Activated CD8-positive, alpha-beta memory T cell treated with anti-CD3 and anti-CD28 coated beads for 1 hour (primary cell): Measurements from ENCODE around the gene CRMP1.

Experiments
- DNase-seq, 2 donors: peaks; one replicate each; pipeline ENCODE4 v3.0.0-alpha.2; 2020; ENCODE audit warnings: low read depth in 1 of 2; ENCODE audit errors: extremely low read depth in 1 of 2

The CRMP1 gene

DNA sequence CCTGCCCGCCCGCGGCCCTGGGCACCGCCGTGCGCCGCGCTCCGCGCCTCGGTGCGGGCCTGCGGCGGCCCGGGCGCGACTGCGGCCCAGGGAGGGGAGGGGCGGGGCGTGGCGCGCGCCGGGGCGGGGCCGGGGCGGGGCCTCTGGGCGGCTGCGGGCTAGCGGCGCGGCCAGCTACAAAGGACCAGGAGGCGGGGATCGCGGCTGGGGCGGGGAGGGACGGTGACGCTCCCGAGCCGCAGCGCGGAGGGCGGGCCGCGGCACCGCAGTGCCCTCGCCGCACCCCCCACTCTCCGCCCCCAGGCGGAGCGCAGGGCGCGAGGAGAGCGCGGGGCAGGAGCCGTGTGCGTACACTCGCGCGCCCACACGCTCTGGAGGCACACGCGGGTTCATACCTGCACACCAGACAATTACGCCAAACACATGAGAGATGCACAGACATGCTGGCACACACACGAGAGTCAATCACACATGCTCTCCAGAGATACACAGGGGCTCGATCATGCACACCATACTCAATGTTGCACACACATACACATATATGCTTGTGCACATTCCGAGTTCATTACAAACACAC lies at the start of gene CRMP1:
CRMP1 (minus strand) TSS at position 83 of the 577 bp plus-strand sequence. CDS start 117 bp downstream, outside the sequence.
- no peak for DNase-seq

GRCh38 chr4:5941601-5942000 lies 48.7 kb upstream of the CRMP1 start:
- DNase-seq = no peak

- no peak for DNase-seq
These were observed 47.8 kb upstream of the CRMP1 start for GRCh38 chr4:5940470-5941203.

DNA sequence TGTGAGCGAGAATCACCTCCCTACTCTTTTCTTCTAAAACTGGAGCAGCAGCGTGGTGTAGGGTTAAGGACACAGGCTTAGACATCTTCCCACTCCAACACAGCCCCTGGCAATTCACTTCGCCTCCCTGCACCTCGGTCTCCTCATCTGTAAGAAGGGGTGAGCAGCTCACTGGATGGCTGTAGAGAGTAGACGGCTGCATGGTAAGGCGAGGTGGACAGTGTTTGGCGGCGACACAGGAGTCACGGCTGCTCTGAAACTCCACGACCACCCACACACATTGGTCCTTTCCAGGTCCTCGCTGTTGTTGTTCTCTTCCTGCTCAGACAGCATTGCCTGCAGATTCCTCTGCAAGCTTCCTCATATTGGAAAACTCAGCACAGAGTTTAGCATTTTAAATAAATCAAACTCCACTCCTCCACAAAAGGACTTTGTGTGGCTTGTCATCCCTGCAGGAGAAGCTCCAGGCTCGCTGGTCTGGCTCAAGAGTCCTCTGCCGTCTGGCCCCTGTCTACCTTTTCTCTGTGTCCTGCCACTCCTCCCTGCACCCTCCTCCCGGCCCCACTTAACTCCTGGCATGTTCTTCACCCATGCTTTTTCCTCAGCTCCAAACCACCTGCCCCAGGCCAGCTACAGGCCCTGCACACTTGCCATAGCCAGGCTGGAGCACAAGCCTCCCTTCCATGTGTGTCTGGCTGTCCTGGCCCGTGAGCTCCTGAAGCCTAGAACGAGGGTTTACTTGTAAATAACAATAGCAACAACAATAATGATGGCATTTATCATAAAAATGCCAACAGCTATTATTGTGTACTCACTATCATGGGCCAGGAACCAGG lies 41.3 kb upstream of the CRMP1 start:
- no peak for DNase-seq

GRCh38 chr4:5933116-5933515 lies 40.2 kb upstream of the CRMP1 start:
- no peak for DNase-seq

DNA sequence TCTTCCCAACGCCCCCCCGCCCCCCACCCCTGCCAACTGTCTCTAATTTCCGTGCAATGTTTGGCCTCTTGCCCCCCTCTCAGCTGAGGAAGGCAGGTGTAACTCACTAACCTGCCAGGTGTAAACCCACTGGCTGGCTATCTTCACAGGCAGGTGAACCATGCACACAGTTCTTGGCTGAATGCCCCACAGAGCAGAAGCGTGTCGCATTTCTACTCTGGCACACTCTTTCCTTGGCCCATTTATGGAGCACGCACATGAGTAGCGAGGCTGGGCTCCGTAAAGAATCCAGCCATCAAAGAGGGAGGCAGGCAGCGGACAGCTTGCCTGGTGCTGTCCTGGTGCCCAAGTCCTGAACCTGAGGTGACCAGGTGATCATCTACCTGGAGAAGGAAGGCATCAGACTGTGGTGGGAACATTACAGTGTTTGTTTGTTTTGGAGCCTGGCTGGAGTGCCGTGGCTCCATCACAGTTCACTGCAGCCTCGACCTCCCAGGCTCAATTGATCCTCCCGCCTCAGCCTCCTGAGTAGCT lies 39.2 kb upstream of the CRMP1 start:
- DNase-seq = no peak

DNA sequence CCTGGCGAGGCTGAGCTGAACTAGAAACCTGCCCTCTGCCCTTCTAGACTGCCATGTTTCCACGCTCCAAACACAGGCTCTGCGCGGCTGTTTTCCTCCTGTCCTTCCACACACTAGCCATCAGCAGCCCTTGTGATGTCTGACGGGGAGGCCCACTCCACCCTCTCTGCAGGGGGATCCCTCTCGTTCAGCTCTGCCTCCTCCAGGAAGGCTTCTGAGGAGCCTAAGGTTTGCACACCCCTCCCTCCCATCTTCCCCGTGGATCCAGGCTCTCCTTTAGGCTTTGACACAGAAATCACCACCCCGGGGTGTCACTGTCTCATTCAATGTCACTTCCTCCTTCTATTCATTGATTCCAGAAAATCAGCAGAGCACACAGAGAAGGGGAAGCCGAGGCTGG lies 38.6 kb upstream of the CRMP1 start:
- no peak for DNase-seq

DNA sequence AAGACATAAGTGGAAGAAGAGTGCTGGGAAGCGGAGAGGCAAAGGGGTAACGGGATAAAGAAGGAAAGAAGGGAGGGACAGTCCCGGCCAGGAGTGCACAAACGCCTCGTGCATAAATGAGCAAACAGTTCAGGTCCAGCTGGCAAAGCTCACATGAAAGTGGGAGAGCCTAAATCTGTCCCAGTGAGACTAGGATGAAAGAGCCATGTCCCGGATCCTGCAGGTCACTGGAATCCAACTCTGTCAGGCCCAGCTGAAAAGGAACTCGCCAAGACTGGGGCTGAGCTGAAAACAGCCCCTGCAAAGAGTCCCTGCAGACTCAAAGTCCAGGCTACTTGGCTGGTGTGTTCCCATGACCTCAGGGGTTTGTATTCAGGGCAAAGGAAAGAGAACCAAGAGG lies 38.0 kb upstream of the CRMP1 start:
- no peak for DNase-seq

DNA sequence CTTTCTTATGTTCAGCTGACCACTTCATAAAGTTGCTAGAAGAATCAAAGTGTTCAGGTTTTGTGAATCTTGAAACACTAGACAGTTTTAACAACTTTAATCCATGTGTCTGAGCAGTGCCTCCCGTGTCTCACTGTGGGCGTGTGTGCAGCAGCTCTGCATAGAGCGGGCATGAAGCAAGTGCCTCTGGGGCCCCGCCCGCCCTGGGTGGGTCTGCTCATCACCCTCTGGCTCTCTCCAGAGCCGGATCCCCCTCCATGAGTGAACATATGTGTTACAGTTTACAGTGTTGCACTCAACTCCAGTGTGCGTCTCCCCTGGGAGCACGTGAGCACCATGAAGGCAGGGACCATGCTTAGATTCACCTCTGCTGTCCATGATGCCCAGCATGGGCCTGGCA lies 37.6 kb upstream of the CRMP1 start:
- DNase-seq = no peak

DNA sequence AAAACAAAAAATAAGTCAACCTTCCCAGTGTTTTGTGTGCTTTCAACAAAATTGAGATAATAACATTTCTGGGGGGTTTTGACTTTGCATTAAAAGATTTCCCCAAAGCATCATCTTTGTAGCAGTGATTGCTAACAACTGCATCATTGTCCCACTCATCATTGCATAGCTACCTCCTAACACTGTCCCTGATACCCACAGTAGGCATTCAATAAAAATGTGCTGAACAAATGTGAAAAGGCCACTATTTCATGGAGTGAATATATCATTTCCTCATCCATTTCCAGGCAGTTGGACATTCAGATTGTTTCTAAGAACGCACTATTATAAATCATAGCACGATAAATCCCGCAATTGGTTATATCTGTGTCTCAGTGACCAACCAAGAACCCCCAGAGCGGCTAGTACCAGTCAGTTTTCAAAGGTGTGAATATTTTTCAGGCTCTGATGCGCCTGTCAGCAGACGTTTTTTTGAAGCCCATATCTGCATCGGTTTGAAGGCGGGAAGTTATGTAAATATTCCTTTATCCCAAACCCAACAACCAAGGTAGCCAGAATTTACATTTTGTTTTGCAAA lies 36.0 kb upstream of the CRMP1 start:
- no peak for DNase-seq

DNA sequence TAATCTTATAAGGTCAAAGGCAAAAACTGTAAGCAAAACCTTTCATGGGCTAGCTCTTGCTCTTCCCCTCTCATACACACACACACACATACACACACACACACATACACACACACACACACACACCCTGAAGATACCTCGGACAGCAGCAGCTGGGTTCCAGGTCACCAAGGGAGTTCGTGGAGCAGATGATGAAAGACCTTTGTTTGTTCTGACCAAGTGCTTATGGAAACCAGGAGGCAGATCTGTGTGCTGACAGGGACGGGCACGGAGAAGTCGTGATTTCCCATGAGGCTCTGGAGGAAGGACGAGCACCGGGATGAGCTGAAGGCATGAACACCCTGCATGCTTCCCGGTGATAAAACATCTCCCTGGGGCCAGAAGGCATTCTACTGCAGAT lies 35.4 kb upstream of the CRMP1 start:
- no peak for DNase-seq

GRCh38 chr4:5927747-5928146 lies 34.9 kb upstream of the CRMP1 start:
- DNase-seq = no peak

DNA sequence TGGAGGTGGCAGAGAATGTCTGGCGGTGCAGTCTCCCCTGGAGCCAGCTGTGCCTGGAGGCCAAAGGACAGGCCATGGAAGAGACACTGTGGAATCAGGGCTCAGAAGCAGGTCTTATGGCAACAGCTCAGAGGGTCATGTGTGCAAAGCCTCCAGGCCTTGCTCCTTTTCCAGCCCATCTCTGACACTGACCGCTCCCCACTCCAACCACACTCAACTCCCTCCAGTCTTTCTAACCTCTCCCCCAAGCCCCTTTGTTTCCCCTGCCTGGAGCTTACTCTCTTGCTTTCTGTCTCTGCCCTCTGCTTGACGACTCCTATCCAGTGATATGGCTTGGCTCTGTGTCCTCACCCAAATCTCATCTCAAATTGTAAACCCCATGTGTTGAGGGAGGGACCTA lies 34.2 kb upstream of the CRMP1 start:
- DNase-seq = no peak

DNA sequence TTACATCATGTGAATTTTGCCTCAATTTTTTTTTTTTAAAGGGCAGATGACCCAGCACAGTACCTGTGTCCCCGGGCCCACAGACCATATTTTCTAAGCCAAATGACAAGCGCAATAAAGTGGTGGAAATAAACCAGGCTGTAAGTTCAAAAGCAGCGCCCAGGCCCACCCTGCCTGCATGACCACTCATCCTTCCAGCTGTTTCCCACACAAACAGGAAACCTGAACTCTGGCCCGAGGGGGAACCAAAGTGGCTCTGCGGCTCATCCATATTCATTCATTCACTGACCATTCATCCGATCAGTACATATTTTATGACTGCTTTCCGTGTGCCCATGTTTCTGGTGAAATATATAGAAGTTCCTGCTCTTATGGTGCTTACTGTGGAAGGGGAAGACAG lies 33.7 kb upstream of the CRMP1 start:
- no peak for DNase-seq

DNA sequence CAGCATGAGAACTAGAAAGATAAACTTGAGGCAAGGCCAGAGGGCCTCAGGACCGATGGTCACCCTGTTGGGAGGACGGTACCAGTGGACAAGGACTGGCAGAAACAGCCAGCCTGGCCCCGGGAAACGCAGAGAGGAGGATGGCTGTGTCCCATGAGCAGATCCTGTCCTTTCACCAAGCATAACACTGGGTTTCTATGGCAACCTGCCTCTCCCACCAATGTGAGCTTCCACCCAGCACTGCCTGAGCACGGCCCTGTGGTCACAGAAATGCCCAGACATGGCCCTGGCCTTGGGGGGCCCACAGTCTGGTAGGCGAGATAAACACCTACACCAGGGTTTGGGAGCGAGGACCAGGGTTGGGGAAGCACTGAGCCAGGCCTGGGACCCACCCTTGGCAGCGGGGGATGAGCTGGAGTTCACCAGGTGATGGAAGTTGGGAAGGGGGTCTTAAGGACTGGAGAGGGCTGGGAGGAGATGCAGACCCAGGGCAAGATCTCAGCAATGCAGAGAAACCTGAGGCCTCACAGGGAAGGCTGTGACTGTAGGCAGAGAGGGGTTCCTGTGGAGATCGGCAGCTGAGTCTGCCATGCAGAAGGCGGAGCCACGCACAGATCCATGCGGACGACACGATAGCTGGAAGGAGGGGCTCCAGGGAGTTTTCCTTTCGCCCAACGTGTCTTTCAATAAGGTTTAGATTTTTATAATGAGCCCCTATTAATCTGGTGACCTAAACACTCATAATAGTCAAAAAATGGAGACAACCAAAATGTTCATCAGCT lies 32.7 kb upstream of the CRMP1 start:
- no peak for DNase-seq

DNA sequence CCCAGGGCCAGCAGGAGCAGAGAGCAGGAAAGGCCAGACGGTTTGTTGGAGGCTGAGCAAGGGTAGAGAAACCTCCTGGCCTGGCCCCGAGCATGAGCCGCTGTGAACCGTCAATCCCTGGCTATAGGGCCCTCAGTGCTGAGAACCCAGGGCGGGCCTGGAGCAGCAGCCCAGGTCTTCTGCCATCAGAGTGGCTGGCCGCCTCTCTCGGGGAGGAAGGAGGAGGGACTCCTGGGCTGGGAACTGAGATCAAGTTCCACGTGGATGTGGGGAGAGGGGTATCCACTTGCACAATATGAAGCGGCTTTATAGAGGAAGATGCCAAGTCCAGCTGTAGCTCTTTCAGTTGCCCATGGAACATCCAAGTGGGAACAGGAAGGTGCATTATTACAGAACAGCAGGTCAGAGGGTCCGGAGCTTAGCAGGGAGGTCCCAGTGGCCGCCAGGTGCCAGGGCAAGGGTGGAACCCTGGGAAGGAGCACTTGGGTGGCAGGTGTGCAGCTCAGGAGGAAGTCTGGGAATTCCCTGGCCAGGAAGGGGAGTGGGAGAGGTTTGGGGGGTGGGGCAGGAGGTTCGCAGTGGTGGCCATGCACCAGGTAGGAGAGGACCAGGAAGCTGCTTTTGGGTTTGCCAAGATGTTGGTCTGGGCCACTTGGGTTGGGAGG lies 31.7 kb upstream of the CRMP1 start:
- no peak for DNase-seq

DNA sequence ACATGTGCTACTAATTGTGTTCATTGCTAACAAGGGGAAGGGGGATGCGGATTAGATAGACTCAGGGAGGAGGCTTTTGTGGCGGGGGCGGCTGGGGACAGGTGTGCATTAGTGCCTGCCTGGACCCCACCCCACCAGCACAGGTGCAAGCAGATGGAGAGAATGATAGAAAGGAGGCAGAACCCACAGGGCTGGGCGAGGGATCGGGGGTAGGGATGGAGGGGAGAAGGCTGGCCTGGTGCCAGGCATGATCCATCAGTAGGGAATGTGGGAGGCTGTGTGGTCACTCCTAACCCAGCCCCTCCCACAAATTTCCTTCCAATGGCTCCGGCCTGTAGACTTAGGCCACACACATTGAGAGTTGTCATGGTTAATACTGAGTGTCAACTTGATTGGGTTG lies 30.5 kb upstream of the CRMP1 start:
- DNase-seq = no peak

DNA sequence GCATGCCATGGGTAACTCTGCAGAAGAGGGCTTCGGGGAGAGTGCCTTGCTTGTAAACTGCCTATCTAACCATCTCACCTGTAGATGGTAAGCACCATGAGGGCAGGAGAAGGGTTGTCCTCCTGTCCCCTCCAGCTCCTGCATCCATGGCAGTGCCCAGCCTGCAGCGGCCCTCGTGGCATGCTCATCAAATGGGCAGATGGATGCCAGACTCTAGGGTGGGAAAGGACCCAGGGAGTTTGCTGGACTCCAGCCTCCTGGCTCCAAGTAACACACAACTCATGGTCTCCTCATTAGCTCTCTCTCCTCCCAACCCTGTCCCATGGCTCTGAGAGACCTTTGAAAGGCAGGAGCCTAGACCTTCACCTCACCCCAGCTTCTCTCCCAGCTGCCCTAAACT lies 29.7 kb upstream of the CRMP1 start:
- no peak for DNase-seq

DNA sequence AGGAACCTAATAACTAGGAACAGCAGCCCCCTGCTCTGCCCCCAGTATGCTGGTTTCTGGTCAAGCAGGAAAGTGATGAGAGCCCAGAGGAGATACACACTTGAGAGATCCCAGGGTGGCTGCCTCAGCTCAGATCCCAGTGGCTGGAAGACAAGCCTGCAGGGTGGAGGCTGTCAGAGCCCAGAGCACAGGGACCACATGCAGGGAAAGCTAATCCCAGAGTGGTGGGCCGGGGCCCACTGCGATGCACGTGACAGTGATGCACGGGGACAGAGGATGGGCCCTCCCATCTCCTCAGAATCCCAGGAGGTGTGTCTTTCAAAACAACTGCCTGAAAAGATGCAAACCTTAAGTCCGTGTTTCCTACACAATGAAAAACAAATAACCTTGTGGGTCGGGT lies 29.1 kb upstream of the CRMP1 start:
- no peak for DNase-seq
